GM12878 (cell line): ENCODE results near the gene PRICKLE3. TPM values are rescaled to one million over a fixed set of nuclear protein-coding genes. Genes with fewer than 3 reads are reported as not detected.

Experiments
- ATAC-seq: fragments of 200-7000 bp; cut with Tn5 transposase; 3 replicates; pipeline ENCODE4 v1.9.1; 2020; ENCODE audit warnings: mild to moderate bottlenecking, moderate library complexity
- BruUV-seq: library from RNA; stranded (reverse); fragments of 400-500 nt; replicated peaks from 2 replicates; lab custom pipeline; 2021; lab: Mats Ljungman, UMichigan
- CTCF ChIA-PET: fragments of 300-600 bp; sonication (Branson Sonifier 250); formaldehyde crosslinking; extraction: SDS; loops from one replicate; lab custom pipeline; 2021; ENCODE audit warnings: inconsistent platforms; lab: Yijun Ruan, JAX
- POLR2A ChIA-PET: fragments of 350-600 bp; formaldehyde crosslinking; extraction: SDS; loops from one replicate; lab custom pipeline; 2021; ENCODE audit warnings: inconsistent platforms; lab: Charles Lee
- RAD21 ChIA-PET: fragments of 300-600 bp; sonication (Branson Sonifier 250); formaldehyde crosslinking; loops from one replicate; lab custom pipeline; 2023; ENCODE audit warnings: antibody characterized with exemption; ENCODE audit not compliant: unreplicated experiment; lab: Charles Lee
- SMC1A ChIA-PET: fragments of 300-600 bp; sonication (Branson Sonifier 250); formaldehyde crosslinking; loops from one replicate; lab custom pipeline; 2023; ENCODE audit not compliant: unreplicated experiment, uncharacterized antibody; lab: Charles Lee
- DNase-seq: peaks from one replicate; pipeline ENCODE4 v3.0.0-alpha.2; 2011; ENCODE audit warnings: low read depth, low spot score
- FAIRE-seq: peaks from 3 replicates; lab custom pipeline; 2011; peaks lifted over from hg19 to GRCh38; lab: Jason Lieb, UNC
- H2AFZ ChIP-seq: 2 replicates; pipeline ENCODE4 v1.6.0; 2011; ENCODE audit warnings: low read depth, low read length, control low read depth; ENCODE audit not compliant: control insufficient read depth
- H3K27ac ChIP-seq: 2 replicates; pipeline ENCODE4 v1.5.1; 2011; ENCODE audit warnings: control low read depth; ENCODE audit not compliant: control insufficient read depth, insufficient read depth
- H3K27me3 ChIP-seq, 2 experiments: replicated peaks in 1 of 2; 2 replicates each; pipeline versions ENCODE4 v1.6.0 to v1.6.1; 2011; ENCODE audit warnings: low read length in 1 of 2; ENCODE audit not compliant: control insufficient read depth in 2 of 2, insufficient read depth in 2 of 2
- H3K36me3 ChIP-seq, 2 experiments: 2 replicates each; pipeline ENCODE4 v1.5.1; 2011; ENCODE audit warnings: low read length in 1 of 2; ENCODE audit not compliant: control insufficient read depth in 2 of 2, insufficient read depth in 2 of 2
- H3K4me1 ChIP-seq: 2 replicates; pipeline ENCODE4 v1.6.1; 2011; ENCODE audit warnings: mild to moderate bottlenecking, low read length, moderate library complexity, mixed read lengths; ENCODE audit not compliant: control insufficient read depth, insufficient read depth
- H3K4me2 ChIP-seq: 2 replicates; pipeline ENCODE4 v1.6.0; 2011; ENCODE audit warnings: control low read depth; ENCODE audit not compliant: control insufficient read depth, insufficient read depth
- H3K4me3 ChIP-seq: fragments of 200-600 bp; sonication (generic); 2 replicates; pipeline ENCODE4 v1.5.1; 2016
- H3K79me2 ChIP-seq: 2 replicates; pipeline ENCODE4 v1.6.0; 2011; ENCODE audit warnings: low read length; ENCODE audit not compliant: control insufficient read depth, insufficient read depth
- H3K9ac ChIP-seq: 2 replicates; pipeline ENCODE4 v1.8.0; 2011; ENCODE audit warnings: low read length, control low read depth, mixed read lengths; ENCODE audit not compliant: control insufficient read depth, insufficient read depth
- H3K9me3 ChIP-seq: replicated peaks from 3 replicates; pipeline ENCODE4 v1.5.1; 2011; ENCODE audit warnings: mild to moderate bottlenecking, low read length; ENCODE audit not compliant: control insufficient read depth, insufficient read depth
- H4K20me1 ChIP-seq: 2 replicates; pipeline ENCODE4 v1.6.0; 2011; ENCODE audit not compliant: control insufficient read depth, insufficient read depth
- IKZF1 ChIP-seq: fragments of 450-650 bp; conservative IDR thresholded peaks from 2 replicates; pipeline ENCODE4 v1.6.1; 2017; ENCODE audit warnings: antibody characterized with exemption, mild to moderate bottlenecking
- TAF1 ChIP-seq: IDR thresholded peaks from 2 replicates; pipeline ENCODE4 v1.6.1; 2011; ENCODE audit warnings: mild to moderate bottlenecking, low read depth, low read length, borderline replicate concordance
- USF1 ChIP-seq: IDR thresholded peaks from 2 replicates; pipeline ENCODE4 v1.6.1; 2011; ENCODE audit warnings: borderline replicate concordance, low read depth, mild to moderate bottlenecking, moderate library complexity, mixed read lengths, low read length; ENCODE audit not compliant: insufficient read depth; ENCODE audit errors: extremely low read length
- WGBS: methylation state at CpG from one replicate; pipeline ENCODE4 v1.1.6; 2016; ENCODE audit warnings: low lambda C conversion rate; ENCODE audit not compliant: insufficient replicate concordance, insufficient coverage; ENCODE audit errors: missing lambda C conversion rate; 5-methylcytosine and 5-hydroxymethylcytosine counted together
- in situ Hi-C: fragments of 300-500 bp; cut with MboI; formaldehyde crosslinking; loops from 9 replicates; pipeline ENCODE4 v1.14.3; 2018; ENCODE audit warnings: mixed read lengths
- intact Hi-C: fragments of 100-400 bp; cut with micrococcal nuclease; formaldehyde crosslinking; loops from one replicate; pipeline ENCODE4 v1.14.2; 2022; ENCODE audit not compliant: unreplicated experiment
- polyA plus RNA-seq, 11 experiments: library from polyadenylated mRNA; depleted of rRNA in 4 of 11; unstranded in 6 of 11; stranded (reverse) in 5 of 11; fragments of >200 nt; fragmentation: Nextera tagmentation in 4 of 11; fragmentation: Illumina TruSeq in 1 of 11; extraction: Ambion mirVana in 4 of 11; extraction: Trizol in 1 of 11; gene quantifications; 1 replicate in 1 of 11; 2 replicates in 10 of 11; pipeline versions ENCODE4 v1.2.1 to v1.2.3, GENCODE V29; 2011 to 2016; ENCODE audit warnings: inconsistent platforms in 2 of 11, missing spikeins in 2 of 11, low read depth in 1 of 11
- total RNA-seq, 4 experiments: library from RNA; depleted of rRNA in 3 of 4; stranded (reverse); fragments of >200 nt in 3 of 4; fragmentation: Illumina TruSeq in 1 of 4; extraction: Trizol in 1 of 4; gene quantifications; 2 replicates each; pipeline versions ENCODE4 v1.2.1 to v1.2.3, GENCODE V29; 2013 to 2021

PRICKLE3 gene
- total and polyA plus RNA-seq, 10 of the 15 experiments (the other 5 are each of a cell fraction or from before 2014, with no cell fraction given): 0.69 to 17.4 (median 7.6) TPM

GRCh38 chrX:49164589-49165360 is 21.4 kb downstream of the PRICKLE3 start:
- no peaks in the 10 kb centered on the region for H3K27me3 ChIP-seq
- intact Hi-C loops: no loop called here
- CTCF ChIA-PET: interaction anchor here (0.9 to 5.2 kb wide), 7 partner anchors 9 to 85 kb away, joined by 3 to 57 read pairs (median 4); partner anchors contain the start of gene WDR45
- H3K4me1 ChIP-seq: peaks cover 9% of the 10 kb centered on the region
- no peak for ATAC-seq
- H2AFZ ChIP-seq: no peak overlapping the region
- in situ Hi-C loops: no loop called here
- SMC1A ChIA-PET: interaction anchor here (0.8 kb wide), 2 partner anchors 20 to 26 kb away, joined by 3 to 4 read pairs; no protein-coding TSS in a partner anchor
- BruUV-seq: no TSS peak
- no peaks in the 10 kb centered on the region for H3K79me2 ChIP-seq
- TF ChIP-seq USF1 (no peak), IKZF1 (no peak), TAF1 (no peak)
- TF ChIP-seq, all 136 proteins: peak for 0
- 77% methylated on average over 25 of the region's 31 CpGs for WGBS
- Histone ChIP-seq H4K20me1 (no peaks in the 10 kb centered on the region), H3K27ac (no peak overlapping the region), H3K36me3 (no peaks in the 10 kb centered on the region), H3K9me3 (no peaks in the 10 kb centered on the region; the same call in 2 of the 3 replicates), H3K4me3 (no peak overlapping the region), H3K9ac (no peak overlapping the region), H3K4me2 (no peak overlapping the region)
- DNase-seq: no peak
- POLR2A ChIA-PET: interaction anchor here (0.6 to 1.0 kb wide), 2 partner anchors 20 to 104 kb away, joined by 3 read pairs; no protein-coding TSS in a partner anchor
- no peak for FAIRE-seq
- RAD21 ChIA-PET: interaction anchor here (1.5 kb wide), 1 partner anchor 26 kb away, joined by 7 read pairs; no protein-coding TSS in a partner anchor
